GM18498 (cell line): ENCODE measurements around the gene BNIP3.
"Not testable (repeated sequence)": the region's sequence is repeated elsewhere in the genome, so short reads cannot be mapped to it uniquely, and the experiment has no call there.

Experiments used
- ATAC-seq: cut with Tn5 transposase; IDR thresholded peaks from one replicate; pipeline ENCODE4 v1.9.1; 2021; ENCODE audit warnings: mild to moderate bottlenecking, moderate library complexity; ENCODE audit not compliant: unreplicated experiment

Gene BNIP3

GRCh38 chr10:131954356-131954965 is 27.3 kb downstream of the BNIP3 start:
- ATAC-seq = no peak

- not testable (repeated sequence) for ATAC-seq
Observed at GRCh38 chr10:131949908-131950307, 31.8 kb downstream of the BNIP3 start.

GRCh38 chr10:131949041-131949862 is 32.5 kb downstream of the BNIP3 start:
- ATAC-seq = no peak

- ATAC-seq = no peak
Observed at GRCh38 chr10:131948501-131948900, 33.2 kb downstream of the BNIP3 start.

- ATAC-seq = no peak
Observed at GRCh38 chr10:131947631-131948347, 33.9 kb downstream of the BNIP3 start.

- no peak for ATAC-seq
Observed at GRCh38 chr10:131946880-131947279, 34.8 kb downstream of the BNIP3 start.

- ATAC-seq = no peak
Observed at GRCh38 chr10:131946321-131946751, 35.4 kb downstream of the BNIP3 start.

- no peak for ATAC-seq
Observed at GRCh38 chr10:131944976-131945695, 36.6 kb downstream of the BNIP3 start.

GRCh38 chr10:131944412-131944811 is 37.3 kb downstream of the BNIP3 start:
- no peak for ATAC-seq

- no peak for ATAC-seq
Observed at GRCh38 chr10:131943021-131943814, 38.5 kb downstream of the BNIP3 start.

- ATAC-seq = no peak
Observed at GRCh38 chr10:131942455-131942854, 39.3 kb downstream of the BNIP3 start.

- ATAC-seq = no peak
Observed at GRCh38 chr10:131938681-131939080, 43.0 kb downstream of the BNIP3 start.

- ATAC-seq = no peak
Observed at GRCh38 chr10:131937836-131938235, 43.9 kb downstream of the BNIP3 start.

GRCh38 chr10:131936736-131937135 is 45.0 kb downstream of the BNIP3 start:
- ATAC-seq = no peak

GRCh38 chr10:131936294-131936693 is 45.4 kb downstream of the BNIP3 start:
- no peak for ATAC-seq

GRCh38 chr10:131935260-131935659 is 46.5 kb downstream of the BNIP3 start:
- ATAC-seq = no peak

- ATAC-seq = no peak
Observed at GRCh38 chr10:131934769-131935168, 47.0 kb downstream of the BNIP3 start.

GRCh38 chr10:131933696-131934086 is 48.0 kb downstream of the BNIP3 start:
- no peak for ATAC-seq

- no peak for ATAC-seq
Observed at GRCh38 chr10:131933016-131933695, 48.6 kb downstream of the BNIP3 start.

- no peak for ATAC-seq
Observed at GRCh38 chr10:131931981-131932380, 49.7 kb downstream of the BNIP3 start.
